ENCODE measurements around the gene CENPQ.
"Not testable (repeated sequence)": the region's sequence is repeated elsewhere in the genome, so short reads cannot be mapped to it uniquely, and the experiment has no call there.

The CENPQ gene, protein sequence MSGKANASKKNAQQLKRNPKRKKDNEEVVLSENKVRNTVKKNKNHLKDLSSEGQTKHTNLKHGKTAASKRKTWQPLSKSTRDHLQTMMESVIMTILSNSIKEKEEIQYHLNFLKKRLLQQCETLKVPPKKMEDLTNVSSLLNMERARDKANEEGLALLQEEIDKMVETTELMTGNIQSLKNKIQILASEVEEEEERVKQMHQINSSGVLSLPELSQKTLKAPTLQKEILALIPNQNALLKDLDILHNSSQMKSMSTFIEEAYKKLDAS

DNA sequence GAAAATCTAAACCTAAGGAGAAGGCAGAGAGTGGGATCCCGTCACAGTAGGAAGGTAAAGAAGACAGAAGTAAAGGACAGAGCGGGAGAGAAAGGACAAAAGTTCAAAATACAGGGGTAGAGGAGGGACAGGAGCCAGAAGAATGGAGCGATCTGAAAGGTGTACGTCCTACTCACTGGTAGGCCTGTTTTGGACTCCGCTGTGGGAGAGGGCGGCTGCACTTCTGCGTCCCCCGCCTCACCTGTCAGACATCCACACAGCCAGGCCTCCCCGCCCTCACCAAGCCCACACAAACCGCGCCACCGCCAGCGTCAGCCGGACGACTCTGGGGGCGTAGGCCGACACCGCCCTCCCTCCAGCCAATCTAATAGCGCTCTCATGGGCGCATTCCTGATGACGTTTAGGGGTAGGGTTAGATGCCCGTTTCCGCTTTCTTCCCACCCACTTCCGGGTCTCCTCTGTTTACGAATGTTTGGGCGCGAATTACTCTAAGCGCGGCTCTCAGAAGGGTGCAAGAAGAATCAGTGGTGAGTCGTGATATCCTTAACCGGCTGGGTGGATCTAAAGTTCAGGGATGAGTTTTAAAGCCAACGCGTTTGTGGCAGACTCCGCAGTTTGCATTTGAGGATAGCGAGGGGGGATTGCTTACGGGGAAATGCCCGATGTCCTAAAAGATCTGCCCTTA lies at the start of gene CENPQ, which contains the start of gene MMUT:
CENPQ (plus strand) TSS at position 444 of the 685 bp plus-strand sequence. CDS start 6,807 bp downstream, outside the sequence.
MMUT (minus strand) TSS at position 327 of the 685 bp plus-strand sequence. CDS start 3,787 bp downstream, outside the sequence.
- peak; percentile 84 to 86 for DNase-seq (ENCODE audit: low read depth in 2 of 2)

DNA sequence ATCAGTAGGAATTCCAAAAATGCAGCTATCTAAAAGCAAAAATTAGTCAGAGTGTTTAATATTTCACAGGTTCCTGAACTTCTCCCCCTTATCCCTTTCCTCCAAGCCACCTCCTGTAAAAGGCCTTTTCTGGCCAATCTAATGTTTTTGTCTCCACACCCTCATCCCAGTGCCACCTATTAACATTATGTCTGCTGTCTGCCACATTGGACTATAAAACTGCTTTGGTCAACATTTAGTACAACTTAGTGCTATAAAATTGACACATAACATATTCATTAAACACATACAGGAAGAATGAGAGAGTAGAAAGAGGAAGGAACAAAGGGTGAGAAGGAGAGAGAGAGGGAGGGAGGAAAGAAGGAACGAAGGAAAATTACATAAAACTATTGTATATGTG lies 47.8 kb upstream of the CENPQ start:
- DNase-seq (ENCODE audit: low read depth in 2 of 2) = no peak

DNA sequence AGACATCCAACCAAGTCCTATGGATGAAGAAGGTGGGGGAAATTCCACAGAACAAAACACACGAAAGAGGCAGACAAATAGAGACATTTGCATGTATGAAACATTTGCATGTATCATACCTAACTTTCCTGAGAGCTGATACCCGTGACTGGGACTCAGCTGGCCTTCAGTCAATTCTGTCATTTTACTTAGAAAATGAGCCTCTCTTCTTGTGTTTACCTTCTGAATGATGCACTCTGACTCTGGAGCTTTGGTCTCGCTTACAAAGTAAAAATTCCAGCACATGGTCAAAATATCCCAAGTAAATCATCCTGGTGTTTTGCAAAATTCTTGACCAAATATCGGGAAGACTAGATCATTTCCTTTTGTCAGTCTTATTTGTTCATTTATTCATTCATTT lies 47.0 kb upstream of the CENPQ start:
- DNase-seq (ENCODE audit: low read depth in 2 of 2) = no peak

DNA sequence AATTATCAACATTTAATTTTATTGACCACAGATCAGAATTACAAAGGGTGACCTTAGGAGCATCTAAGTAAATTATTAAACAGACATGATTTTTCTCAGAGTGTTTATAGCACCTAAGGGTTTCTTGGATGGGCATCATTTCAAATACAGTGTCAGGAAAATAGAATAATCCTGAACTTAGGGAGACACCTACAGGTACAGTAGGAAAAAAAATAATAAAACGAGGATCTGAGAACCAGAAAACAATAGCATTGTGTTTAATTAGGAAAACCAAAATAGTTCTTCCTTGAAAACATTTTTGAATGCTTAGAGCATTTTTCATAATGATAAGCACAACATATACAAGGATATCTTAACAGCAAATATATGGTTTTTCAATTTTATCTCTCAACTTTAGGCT lies 39.4 kb upstream of the CENPQ start:
- DNase-seq (ENCODE audit: low read depth in 2 of 2) = no peak

DNA sequence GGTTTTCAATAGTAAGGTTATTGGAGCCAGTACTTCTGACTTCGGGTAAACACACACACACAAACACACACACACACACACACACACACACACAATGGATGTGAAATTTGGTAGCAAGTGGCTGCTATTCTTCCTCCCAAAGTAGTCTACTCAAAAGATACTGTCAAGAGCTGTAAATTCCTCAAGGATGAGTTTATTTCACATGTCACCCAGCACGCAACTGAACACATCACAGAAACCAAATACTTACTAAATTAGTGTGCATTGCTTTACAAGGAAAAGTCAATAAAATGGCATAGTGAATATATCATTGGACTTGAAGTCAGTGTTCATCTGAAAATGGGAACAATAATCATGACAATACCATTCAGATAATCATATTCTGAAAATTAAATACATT lies 33.0 kb upstream of the CENPQ start:
- no peak for DNase-seq (ENCODE audit: low read depth in 2 of 2)

DNA sequence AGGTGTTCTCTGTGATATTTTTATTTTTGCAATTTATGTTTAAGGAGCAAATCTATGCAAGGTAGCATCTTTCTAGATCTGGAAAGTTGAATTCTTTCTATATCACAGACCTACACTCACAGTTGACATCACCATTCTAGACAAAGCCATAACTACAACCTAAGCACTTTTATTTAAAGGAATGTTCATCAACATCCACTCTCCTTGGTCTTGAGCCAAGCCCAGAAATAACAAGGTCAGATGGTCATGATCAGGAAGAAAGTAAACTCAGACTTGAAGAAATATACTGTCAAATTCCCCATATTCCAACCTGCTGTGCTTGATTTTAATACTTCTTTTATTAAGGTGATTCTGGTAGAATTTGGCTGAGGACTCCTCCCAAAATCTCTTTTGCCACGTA lies 32.3 kb upstream of the CENPQ start:
- no peak for DNase-seq (ENCODE audit: low read depth in 2 of 2)

DNA sequence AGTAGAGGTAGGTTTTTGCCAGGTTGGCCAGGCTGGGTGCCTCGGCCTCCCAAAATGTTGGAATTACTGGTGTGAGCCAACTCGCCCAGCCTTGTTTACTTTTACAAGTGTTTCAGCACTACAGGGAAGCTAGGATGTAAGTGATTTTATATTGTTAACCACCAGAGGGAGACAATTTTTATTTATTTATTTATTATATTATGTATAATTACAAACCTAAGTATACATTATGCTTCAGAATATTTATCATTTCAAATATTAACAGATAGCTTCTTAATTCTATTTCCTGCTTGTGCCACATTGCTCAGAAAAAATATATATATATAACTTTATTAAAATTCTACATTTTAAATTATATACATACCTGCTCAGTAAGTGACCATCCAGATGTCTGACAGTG lies 9.9 kb upstream of the CENPQ start:
- DNase-seq (ENCODE audit: low read depth in 2 of 2) = no peak

DNA sequence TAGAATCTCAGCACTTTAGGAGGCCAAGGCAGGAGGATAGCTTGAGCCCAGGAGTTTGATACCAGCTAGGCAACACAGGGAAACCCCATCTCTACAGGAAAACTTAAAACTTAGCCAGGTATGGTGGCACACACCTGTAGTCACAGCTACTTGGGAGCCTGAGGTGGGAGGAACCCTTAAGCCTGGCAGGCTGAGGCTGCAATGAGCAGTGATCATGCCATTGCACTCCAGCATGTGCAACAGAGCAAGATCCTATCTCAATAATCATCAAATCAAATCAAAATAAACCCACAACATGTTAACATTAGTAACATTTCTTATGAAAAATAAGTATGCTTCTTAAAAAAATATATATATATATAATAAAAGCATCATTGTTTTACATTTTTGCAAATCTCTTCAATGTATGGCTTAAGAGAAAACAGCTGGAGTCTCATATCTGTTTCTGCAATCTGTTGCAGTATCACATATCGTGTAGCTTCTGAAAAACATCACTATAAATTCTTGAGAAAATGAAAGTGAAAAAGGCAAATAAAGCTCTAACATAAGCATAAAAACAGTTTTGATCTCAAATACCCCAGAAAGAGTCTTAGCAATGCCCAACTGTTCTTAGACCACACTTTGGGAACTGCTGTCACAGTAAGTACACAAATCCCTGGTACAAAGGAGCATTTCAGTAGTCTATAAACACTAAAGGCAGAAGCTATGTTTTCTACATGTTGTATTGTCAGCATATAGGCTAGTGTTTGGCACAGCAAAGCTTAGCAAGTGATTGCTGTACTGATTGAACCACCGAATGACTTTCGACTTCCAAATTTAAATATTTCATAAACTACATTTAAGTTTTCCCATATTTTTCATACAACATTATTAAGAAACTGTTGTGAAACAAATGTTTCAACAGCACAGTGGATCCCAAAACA lies 8.1 kb upstream of the CENPQ start:
- DNase-seq (ENCODE audit: low read depth in 2 of 2) = no peak

DNA sequence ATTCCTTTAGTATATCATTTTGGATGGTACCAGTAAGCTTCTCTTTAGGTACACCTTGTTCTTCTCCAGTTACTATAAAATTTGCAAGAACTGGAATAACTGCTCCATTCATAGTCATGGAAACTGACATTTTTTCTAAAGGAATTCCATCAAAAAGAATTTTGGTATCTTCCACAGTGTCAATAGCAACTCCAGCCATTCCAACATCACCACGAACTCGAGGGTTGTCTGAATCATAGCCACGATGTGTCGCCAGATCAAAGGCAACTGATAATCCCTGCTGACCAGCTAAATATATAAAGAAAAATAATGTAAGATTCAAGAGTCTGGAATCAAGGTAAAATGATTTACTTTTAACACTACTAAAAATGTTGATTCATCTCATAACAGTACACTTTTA lies 5.4 kb upstream of the CENPQ start:
- DNase-seq (ENCODE audit: low read depth in 2 of 2) = no peak

DNA sequence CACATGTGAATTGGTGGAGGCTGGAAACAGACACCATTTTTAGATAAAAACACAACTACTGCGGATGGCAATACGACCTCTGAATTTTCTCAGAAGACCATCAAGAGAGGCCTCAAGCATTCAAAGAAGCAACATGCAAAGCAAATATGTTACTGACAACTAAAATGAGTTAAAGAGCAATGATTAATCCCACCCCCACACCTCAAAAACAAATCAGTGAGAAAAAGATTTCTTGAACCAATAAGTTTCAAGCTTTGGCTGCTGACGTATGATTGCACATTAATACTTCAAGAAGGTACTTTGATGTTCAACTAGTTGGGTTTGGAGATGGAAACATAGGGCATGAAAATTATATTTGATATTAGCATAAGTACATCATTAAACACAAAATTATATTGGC lies 1.1 kb upstream of the CENPQ start:
- no peak for DNase-seq (ENCODE audit: low read depth in 2 of 2)

DNA sequence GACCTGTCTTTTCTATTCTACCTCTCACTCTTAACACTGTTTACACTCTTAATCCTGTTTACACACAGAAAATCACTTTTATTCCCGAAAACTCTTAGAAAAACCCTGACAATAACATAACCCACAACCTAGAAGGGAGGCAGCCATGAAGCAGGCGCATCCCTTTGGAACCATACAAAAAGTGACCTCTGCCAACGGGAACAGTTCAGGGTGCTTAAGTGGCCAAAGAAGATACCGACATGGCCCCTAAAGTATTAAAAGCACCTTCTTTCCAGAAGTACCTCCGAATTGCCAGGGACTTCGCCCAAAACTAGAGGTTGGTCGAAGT lies 607 bp upstream of the CENPQ start:
- no peak for DNase-seq (ENCODE audit: low read depth in 2 of 2)

DNA sequence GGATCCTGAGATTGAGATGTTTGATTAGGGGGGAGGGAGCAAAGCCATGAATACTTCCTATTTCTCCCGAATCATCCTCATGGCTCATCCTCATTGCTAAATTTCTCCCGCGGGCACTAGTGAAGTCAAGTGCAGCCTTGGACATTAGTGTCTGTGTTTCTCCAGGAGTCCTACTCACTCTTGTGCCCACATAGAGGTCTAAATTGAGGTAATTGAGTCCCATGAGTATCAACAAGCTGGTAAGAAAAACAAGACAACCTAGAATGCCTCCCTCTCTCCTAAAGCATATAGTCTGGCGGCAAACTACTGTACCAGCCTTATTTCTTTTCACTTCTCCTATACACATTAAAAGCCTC lies 420 bp downstream of the CENPQ start:
- DNase-seq (ENCODE audit: low read depth in 2 of 2) = no peak

DNA sequence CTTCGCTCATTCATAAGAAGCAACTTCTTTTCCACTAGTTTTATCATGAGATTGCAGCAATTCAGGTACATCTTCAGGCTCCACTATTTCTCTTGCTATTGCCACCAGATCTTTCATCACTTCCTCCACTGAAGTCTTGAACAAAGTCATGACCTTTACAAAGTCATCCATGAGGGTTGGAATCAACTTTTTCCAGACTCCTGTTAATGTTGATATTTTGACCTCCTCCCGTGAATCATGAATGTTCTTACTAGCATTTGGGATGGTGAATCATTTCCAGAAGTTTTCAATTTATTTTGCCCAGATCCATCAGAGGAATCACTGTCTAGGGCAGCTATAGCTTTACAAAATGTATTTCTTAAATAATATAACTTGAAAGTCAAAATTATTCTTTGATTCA lies 1.5 kb downstream of the CENPQ start:
- DNase-seq (ENCODE audit: low read depth in 2 of 2) = no peak

DNA sequence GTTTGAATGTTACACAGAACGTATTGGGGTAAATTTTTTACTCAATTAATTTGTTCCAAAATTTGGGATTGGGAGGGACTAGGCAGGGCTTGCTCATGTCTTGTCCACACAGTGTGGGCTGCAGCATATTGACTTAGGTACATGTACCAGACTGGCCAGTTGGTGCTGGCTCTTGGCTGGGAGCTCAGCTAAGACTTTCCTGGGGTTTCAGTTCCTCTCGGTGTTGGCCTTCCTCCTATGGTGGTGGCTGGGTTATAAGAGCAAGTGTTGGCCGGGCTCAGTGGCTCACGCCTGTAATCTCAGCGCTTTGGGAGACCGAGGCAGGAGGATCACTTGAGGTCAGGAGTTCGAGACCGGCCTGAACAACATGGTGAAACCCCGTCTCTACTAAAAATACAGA lies 4.9 kb downstream of the CENPQ start:
- no peak for DNase-seq (ENCODE audit: low read depth in 2 of 2)

DNA sequence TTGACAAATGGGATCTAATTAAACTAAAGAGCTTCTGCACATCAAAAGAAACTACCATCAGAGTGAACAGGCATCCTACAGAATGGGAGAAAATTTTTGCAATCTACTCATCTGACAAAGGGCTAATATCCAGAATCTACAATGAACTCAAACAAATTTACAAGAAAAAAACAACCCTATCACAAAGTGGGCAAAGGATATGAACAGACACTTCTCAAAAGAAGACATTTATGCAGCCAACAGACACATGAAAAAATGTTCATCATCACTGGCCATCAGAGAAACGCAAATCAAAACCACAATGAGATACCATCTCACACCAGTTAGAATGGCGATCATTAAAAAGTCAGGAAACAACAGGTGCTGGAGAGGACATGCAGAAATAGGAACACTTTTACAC lies 13.4 kb downstream of the CENPQ start:
- not testable (repeated sequence) for DNase-seq (ENCODE audit: low read depth in 2 of 2)

DNA sequence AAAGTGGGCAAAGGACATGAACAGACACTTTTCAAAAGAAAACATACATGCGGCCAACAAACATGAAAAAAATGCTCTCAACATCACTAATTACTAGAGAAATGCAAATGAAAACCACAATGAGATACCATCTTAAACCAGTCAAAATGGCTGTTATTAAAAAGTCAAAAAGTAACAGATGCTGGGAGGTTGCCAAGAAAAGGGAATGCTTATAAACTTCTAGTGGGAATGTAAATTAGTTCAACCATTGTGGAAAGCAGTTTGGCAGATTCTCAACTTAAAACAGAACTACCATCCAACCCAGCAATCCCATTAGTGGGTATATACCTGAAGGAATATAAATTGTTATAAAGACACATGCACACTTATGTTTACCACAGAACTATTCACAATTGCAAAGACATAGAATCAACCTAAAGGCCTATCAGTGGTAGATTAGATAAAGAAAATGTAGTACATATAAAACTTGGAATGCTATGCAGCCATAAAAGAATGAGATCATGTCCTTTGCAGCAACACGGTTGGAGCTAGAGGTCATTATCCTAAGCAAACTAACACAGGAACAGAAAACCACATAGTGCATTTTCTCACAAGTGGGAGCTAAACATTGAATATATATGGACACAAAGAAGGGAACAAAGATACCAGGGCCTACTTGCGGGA lies 16.3 kb downstream of the CENPQ start:
- DNase-seq (ENCODE audit: low read depth in 2 of 2) = no peak

DNA sequence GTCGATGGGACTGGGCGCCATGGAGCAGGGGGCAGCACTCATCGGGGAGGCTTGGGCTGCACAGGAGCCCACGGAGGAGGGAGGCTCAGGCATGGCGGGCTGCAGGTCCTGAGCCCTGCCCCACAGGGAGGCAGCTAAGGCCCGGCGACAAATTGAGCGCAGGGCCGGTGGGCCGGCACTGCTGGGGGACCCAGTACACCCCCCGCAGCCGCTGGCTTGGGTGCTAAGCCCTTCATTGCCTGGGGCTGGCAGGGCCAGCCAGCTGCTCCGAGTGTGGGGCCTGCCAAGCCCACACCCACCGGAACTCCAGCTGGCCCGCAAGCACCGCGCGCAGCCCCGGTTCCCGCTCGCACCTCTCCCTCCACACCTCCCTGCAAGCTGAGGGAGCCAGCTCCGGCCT lies 18.7 kb downstream of the CENPQ start:
- not testable (repeated sequence) for DNase-seq (ENCODE audit: low read depth in 2 of 2)

DNA sequence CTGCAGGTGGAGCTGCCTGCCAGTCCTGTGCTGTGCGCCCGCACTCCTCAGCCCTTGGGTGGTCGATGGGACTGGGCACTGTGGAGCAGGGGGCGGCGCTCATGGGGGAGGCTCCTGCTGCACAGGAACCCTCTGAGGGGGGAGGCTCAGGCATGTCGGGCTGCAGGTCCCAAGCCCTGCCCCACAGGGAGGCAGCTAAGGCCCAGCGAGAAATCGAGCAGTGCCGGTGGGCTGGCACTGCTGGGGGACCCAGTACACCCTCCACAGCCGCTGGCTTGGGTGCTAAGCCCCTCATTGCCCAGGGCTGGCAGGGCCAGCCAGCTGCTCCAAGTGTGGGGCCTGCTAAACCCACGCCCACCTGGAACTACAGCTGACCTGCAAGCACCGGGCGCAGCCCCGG lies 20.2 kb downstream of the CENPQ start:
- not testable (repeated sequence) for DNase-seq (ENCODE audit: low read depth in 2 of 2)

DNA sequence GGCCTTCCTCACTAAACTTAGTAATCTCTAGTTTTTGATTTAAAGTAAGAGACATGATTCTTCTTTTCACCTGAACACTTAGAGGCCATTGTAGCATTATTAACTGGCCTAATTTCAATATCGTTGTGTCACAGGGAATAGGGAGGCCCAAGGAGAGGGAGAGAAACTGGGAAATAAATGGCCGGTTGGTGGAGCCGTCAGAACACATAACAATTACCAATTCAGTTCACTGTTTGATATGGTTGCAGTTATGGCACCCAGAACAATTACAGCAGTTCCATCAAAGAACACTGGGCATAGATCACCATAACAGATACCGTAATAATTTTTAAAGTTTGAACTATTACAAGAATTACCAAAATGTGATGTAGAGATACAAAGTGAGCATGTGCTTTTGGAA lies 27.5 kb downstream of the CENPQ start:
- no peak for DNase-seq (ENCODE audit: low read depth in 2 of 2)

DNA sequence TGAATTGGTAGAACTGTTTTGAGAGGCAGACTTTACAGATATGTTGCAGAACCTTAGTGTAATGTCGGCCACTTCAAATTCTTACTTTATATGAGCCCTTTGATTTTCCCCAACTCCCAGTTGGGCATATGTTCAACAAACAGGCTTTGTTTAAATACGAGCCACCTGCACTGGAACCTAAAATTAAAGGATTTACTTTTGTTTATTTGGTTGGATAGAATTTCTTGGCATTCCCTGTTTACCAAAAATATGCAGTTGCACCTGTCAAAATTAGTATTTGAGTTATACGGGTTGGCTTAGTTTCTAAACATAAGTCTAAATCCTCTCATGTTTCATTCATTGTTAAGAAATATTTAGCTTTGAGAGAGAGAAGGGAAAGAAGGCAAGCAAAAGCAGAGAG lies 34.1 kb downstream of the CENPQ start:
- no peak for DNase-seq (ENCODE audit: low read depth in 2 of 2)

DNA sequence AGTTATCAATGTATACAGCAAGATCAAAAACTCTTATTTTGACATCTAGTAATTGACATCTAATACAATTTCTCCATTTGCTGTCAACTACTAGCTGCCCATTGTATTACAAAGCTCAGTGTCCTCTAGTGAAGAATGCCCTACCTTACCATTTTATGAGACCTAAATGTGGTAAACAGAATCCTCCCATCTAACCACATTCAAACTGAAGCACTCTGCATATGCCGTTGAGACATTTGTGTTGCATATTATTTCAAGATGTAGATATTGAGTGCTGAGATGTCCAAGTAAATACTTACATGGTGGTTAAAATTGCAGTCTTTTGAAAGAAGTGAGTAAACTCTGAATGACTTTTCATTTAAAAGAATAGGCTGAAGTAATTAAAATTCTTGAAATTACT lies 36.0 kb downstream of the CENPQ start:
- DNase-seq (ENCODE audit: low read depth in 2 of 2) = no peak

DNA sequence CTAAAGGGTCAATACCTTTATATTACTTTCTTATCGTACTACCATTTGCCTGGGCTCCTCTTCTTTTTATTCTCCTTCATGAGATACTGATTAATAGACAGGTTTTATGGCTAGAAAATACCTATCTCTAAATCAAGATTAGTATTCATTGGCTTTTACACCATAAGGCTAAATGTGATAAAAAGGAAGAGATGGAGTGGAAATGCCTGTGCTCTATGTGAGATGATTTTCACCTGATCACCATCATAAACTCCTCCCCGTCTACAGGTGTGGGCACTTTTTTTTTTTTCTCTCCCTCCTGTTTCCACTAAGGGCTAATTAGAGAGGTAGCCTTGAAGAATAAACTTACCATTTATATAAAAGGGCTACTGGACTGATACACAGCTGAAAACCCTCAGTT lies 36.5 kb downstream of the CENPQ start, which contains the start of gene GLYATL3:
GLYATL3 (plus strand) TSS at position 301 of the 400 bp plus-strand sequence. CDS start 12,068 bp downstream, outside the sequence.
- no peak for DNase-seq (ENCODE audit: low read depth in 2 of 2)
